Stimulated activated CD8-positive, alpha-beta memory T cell treated with anti-CD3 and anti-CD28 coated beads, Interleukin-4, amount 100 ng/mL, for 1 hour (primary cell): ENCODE measurements around the gene FBXL7.

Source experiments
- DNase-seq, 2 donors: peaks; one replicate each; pipeline ENCODE4 v3.0.0-alpha.2; 2020; ENCODE audit warnings: low read depth in 2 of 2, low spot score in 1 of 2

FBXL7 gene

DNA sequence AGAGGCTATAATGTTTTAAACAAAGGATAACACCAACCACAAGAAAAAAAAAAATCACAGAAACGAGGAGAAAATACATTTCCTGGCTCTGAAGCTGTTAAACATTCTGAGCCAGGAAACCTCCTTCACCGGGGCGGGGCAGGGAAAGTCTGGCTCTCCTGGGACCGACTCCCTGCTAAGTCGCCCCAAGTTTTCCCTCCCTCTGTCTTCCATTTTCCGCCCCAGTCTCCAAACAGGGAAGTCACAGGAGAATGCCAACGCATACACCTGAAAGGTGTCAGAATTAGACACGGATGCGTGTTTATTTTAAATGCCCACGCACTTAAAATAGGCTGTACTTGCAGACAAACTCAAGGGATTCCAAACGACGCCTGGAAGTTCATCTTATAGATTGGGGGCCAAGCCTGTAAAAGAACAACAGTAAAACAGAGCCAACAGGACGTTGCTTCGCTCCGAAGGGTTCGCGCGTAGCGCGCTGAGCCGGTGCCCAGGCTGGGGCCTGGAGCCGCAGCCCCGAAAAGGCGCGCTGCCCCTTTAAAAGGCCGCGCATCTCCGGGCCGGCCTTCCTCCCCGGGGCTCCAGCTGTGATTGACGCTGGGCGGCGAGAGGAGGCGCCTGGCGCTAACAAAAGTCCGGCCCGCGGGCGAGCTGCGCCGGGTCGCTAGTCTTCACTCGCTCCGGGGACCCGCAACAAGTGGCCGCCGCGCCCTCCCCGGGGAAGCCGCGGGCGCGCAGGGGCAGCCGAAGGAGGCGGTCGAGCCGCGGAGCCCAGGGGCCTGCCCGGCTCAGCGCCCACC, at the start of gene FBXL7:
Gene FBXL7 (plus strand): TSS at position 653 of the 797 bp plus-strand sequence.
- DNase-seq = no peak

DNA sequence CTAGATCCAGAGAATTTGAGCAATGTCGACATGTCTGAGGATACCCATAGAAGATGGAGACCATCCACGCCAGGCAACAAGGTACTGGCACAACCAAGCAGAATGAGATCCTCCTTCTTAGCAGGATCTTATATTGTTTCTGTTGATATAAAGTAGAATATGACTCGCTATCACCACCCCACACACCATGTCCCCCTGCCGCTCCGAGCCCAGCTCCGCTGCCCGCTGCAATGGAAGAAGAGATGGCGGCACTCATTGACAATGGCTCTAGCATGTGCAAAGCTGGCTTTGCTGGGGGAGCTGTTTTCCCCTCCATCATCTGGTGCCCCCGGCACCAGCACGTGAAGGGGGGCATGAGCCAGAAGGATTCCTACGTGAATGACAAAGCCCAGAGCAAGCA, 49.5 kb upstream of the FBXL7 start:
- DNase-seq = no peak

DNA sequence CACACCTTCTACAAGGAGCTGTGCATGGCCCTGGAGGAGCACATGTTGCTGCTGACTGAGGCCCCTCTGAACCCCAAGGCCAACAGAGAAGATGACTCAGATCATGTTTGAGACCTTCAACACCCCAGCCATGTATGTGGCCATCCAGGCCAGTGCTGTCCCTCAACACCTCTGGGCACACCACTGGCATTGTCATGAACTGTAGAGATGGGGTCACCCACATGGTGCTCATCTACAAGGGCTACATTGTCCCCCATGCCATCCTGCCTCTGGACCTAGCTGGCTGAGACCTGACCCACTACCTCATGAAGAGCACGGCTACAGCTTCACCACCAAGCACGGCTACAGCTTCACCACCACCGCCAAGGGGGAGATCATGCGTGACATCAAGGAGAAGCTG, 49.0 kb upstream of the FBXL7 start:
- DNase-seq = no peak

DNA sequence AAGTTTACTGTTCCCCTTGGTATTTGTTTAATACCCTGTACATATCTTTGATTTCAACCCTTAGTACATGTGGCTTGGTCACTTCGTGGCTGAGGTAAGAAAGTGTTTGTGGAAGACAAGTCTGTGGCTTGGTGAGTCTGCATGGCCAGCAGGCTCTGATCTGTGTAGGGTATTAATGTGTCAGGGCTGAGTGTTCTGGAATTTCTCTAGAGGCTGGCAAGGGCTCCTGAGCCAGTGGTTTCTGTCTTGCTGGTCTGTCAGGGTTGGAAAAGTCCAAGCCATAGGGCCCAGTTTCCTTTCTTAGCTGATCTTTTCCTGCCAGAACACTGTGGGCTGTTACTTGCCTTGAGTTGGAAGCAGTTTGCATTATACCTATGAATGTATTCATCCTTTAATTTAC, 48.0 kb upstream of the FBXL7 start:
- DNase-seq = no peak

DNA sequence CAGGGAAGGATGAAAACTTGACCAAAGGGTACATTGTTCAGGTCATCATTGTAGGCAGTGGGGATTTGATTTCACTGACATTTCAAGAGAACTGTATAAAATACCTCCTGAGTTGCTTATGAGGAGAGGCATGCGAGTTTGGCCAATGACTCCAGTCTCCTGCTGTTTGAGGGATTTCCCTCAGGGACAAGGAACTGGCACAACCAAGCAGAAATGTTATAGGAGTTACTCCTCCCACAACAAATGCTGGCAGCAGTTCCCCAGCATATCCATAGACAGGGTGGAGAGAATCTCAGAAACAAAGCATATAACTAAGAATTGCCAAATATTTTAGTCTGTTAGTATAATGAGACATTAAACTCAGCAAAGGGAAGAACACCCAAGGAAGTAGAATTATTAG, 47.2 kb upstream of the FBXL7 start:
- DNase-seq = no peak

DNA sequence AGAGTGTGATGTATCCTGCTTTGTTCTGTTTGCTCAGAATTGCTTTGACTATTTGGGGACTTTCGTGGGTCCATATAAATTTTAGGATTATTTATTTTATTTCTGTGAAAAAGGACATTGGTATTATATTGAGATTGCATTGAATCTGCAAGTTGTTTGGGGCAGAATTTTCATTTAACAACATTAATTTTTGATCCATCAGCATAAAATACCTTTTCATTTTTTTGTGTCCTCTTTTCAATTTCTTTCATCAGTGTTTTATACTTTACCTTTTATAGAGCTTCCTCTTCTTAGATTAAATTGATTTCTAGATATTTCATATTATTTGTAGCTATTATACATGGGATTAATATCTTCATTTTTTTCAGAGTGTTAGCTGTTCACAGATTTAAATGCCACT, 40.8 kb upstream of the FBXL7 start:
- DNase-seq = no peak

DNA sequence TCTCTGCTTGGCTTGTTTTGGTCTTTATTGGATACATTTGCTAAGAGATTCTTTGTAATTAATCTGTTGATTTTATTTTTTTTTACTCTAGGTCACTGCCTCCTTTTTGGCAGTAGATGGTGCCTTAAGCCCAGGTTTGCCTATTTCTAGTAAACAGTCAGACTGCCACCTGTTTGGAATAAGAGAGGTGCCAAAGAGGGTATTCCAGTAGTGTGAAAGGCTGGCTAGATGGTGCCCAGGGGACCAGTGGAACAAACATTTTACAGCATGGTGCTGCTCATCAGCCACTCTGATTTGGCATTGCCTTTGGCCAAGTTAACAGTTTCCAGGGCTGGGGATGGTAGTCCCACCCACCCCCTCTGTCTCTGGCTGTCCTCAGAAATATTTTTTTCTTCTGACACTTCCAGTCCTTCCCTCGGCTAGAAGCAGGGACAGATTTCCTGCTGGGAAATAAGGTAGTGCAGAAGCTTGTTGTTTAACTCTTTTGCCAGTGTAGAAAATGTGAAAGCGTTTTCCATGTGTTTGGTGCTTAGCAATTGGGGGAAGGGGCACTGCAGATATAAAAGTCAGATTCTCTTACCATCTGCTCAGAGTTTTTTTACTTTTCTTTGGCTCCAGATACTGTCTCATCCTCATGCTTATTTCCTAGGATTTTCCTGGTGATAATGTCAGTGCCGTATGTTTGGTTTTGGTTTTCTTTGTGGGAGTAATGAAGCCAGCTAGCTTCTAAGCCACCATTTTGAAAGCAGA, 36.6 kb upstream of the FBXL7 start:
- no peak for DNase-seq

DNA sequence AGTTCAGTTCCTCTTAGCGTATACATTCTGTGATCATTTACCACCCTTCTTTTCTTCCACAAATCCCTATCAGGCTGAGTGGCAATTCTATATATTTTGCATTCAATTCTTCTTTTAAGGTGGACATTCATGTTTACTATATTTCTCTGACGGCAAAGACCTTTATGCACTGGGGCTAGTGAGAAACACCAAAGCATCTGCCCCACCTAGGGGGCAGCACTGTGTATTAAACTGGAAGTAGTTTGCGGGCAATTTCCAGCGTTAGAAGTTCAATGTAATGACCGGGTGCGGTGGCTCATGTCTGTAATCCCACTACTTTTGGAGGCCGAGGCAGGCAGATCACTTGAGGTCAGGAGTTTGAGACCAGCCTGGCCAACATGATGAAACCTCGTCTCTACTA, 27.9 kb upstream of the FBXL7 start:
- DNase-seq = no peak

DNA sequence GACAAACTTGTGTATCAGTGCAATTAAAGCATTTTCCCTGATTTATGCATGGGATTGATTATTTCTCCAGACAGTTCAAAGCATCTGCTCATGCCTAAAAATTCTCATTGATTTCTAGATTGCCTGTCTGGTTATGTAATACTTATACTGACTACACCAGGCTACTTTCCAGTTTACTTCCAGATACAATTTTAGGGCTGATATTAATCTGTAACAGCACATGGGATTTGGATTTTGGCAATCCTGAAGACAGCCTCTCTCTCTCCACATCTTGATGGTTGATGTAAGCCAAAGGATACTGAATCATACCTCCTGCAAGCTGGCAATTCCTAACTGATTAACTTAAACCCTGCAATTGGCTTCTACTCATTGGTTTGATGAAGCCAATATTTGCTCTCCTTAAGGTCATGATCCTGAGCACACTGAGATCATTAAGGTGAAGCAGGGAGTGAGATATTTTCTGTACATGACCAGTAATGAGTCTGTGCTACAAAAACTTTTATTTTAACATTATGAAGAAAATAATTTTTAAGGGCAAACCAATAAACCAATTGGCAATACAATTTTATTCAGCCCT, 25.7 kb upstream of the FBXL7 start:
- DNase-seq = no peak

DNA sequence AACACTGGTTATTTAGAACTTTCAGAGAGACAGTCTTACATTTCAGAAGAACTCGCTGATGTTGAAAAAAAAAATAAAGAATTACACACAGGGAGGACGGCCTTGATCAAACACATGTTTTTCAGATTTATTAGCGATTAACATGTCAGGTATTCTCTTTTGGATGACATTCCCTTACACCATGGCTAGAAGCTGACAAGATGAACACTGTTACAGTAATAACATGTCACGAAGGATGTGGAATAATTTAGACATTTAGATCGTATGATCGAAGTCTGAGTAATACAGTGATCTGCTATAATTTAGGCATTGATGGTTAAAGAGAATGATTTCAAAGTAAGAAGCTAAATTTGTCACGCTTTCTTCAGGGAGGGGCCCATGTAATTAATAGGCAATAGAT, 24.6 kb upstream of the FBXL7 start:
- no peak for DNase-seq

DNA sequence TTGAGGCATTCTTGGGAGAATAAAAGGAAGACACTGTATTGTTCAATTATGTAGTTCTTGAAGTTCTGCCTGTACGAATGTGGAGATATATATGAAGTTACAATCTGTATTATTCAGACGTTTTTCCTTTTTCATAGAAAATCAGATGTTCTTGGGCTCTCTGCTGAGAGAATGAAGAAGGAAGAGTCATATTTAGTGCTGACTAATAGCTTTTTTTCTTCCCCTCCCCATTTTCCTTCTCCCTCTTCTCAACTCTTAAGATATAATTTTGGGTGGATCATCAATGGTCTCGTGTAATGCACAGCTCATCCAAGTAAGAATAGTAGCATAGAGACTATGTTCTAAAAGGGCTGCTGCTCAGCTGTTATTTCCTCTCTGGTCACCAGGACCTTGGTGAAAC, 23.0 kb upstream of the FBXL7 start:
- no peak for DNase-seq

DNA sequence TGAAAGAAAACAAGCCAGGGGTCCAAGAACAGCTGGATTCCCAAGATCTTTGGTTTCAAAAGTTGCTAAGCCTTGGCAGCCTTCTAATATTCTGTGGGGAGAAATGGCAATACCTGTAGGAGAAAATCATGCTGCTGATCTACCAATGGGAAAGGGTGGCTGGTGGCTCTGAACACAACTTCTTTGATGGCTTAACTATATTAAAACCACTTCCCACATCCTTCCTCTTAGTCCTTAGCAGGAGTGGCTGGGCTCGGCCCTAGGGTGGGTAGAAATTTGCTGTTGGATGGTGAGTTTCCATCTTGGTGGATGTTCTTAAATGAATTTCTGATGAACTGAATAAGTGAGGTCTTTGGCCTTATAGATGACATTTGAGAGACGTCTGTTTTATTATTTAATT, 19.5 kb upstream of the FBXL7 start:
- DNase-seq = no peak

DNA sequence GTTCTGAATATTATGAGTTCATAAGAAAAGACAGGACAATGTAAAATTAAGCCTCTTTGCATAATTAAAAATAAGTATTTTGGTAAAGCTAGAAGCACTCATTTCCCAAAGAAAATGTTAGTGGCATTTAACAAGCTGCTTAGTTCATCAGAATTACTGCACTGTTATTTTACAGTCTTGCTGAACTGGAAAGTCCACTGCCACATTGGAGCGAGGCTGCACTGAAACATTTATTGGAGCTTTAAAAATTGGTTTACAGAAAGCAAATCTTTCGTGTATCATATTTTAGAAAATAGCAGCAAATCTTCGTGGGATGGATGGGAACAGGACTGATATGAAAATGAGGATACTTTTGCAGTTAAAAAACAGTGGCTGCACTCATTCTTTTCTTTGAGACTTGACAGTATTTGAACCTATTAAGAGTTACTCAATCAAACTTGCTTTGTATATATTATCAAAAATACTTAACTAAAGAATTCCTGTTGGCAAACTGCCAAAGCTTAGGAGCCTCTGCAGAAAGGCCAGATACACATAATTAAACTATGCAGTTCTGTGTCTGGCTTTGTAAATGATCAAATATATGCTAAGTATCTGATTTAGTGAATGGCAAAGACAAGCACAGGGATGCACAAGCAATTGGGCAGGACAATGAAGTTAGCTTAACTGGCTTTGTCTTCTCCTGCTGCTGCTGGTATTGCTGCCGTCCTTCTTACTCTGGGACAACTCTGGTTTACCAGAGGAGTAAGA, 16.5 kb upstream of the FBXL7 start:
- no peak for DNase-seq

DNA sequence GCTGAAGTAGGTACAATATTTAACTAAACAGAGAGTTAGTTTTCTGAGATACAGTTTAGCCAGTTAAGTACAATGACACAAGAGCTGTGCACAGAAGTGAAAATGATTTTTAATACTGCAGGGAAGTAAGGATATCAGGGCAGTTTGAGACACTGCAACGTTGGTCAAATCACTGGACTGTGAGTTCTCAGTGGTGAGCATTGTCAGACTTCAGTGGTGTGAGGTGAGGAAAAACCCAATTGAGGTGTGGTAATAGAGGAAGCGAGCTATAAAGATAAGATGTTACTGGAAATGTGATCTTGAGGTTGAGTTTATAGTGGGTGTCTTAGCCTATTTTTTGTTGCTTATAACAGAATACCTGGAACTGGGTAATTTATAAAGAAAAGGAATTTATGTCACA, 12.8 kb upstream of the FBXL7 start:
- DNase-seq = no peak

DNA sequence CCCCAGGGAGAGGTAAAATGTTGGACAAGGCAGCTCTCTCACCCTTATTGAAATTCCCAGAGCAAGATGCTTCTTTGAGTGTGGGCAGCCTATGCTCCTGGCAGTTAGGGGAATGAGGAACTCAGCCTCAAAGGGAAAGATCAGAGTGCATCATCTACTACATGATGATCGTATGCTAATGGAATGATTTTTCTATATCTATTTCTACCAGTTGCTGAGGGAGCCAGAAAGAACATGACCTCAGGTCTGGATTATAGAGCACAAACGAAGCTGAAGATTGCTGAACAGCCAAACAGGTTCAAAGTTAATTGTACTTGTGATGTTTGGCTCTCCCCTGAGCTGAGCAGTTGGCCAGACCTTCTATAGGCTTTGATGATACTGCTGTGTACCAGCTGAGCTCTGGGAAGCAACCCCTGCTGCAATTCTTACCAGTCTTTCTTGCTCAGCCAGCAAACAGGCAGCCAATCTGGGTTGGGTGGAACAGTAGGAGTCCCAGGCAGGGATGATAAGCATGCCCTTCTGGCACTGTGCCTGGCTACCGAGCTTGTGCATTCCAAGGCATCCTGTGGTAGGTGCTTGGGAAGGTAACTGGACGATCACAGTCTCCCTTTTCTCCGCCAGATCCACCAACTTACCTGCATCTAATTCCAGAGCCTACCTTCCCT, 10.3 kb upstream of the FBXL7 start:
- no peak for DNase-seq

DNA sequence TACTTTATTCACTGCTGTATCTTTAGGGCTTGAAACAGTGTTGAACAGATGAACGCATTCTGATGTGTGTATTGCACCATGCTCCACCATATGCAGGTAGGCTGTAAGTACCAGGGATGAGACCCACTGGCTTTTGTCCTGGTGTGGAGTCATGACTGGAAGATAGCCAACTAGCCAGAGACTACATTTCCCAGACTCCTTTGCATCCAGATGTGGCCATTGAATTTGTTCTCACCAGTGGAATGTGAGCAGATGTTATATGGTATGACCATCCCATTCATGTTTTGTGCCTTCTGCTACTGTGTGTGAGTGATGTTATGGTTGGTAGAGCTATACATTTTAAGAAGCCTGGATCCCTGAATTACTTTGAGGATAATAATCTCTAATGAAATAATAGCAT, 7.4 kb upstream of the FBXL7 start:
- DNase-seq = no peak

DNA sequence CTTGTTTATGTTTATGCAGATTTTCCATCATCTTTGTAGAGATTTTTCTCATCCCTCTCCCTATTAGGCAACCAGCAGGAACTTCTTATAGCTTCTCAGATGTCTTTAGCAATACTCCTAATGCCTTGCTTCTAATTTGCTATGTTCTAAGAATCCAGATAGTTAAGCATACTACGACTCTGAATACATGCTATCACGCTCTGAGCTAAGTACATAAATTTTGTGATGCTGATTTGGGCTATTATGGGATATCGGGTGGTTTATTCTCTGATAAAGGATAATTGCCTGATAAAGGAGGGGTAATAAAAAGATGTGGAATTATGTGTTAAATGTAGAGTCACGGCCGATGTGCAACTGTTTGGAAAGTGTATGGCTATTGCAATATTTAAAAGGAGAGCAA, 6.5 kb upstream of the FBXL7 start:
- DNase-seq = no peak

DNA sequence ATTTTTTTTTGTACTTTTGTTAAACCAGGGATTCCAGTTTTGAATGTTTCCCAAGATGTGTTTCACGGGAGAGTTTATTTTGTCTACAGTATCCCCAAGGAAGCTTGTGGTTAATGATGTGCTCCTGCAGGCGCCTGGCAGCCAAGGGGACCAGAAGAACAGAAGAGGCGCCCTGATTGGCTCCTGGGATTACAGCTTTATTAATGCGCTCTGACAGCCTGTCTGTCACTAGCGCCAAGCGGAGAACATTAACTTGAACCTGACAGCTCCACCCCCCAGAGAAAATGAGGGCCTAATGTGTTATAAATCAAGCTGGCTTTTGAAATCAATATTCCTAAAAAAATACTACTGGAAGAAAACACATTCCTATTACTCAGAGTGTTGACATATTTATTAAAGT, 5.0 kb upstream of the FBXL7 start:
- DNase-seq = no peak

DNA sequence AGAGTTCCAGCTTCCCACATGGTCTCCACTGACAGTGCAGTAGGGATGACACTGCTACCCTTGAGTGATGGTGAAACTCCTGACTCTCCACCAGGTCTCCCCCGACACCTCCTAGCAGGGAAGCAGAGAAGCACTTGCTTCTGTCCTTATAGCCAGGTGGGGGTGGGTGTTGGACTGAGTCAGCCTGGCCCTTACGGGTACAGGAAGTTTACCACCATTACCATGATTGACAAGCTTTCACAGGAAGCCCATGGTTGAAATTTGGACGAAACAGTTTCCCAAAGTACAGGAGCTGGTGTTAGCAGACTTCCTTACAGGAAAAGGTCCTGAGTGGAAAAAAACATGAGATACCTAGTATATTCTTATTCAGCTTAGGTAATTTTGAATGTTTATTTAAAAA, 3.1 kb upstream of the FBXL7 start:
- DNase-seq = no peak

DNA sequence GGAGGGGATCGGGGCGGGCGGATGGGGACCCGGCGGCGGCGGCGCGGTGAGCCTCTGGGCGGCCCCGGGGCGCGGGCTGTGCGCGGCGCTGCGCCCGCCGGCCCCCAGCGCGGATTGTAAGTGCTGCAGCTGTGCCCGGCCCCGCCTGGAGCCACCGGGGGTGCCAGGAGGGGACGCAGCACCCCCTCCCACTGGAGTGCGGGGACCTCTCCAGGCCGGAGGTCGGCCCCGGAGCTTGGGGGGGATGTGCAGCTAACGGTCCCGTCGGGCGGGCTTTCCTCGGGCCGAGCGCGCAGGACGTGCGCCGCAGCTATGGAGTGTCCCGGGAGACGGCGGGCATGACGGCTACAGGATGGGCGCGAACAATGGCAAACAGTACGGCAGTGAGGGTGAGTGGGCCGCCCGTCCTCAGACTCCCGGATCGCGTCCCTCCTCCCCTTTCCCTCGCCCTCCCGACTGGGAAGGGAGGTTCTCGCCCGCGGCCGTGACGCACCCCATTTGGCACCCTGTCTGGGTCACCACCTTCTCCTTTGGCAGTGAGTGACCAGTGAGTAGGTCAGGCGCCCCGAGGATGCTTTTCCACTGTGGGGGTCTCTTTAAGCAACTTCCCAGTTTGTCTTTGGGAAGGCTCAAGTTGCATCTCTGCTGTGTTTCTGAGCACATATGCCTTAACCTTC, 483 bp downstream of the FBXL7 start:
- DNase-seq = no peak
